GM21786 (cell line): ENCODE data around the gene HMGXB3.
"Not testable (repeated sequence)": the region's sequence is repeated elsewhere in the genome, so short reads cannot be mapped to it uniquely, and the experiment has no call there.

ENCODE experiments used
- ATAC-seq: cut with Tn5 transposase; IDR thresholded peaks from one replicate; pipeline ENCODE4 v1.9.1; 2021; ENCODE audit not compliant: unreplicated experiment

Gene HMGXB3

DNA sequence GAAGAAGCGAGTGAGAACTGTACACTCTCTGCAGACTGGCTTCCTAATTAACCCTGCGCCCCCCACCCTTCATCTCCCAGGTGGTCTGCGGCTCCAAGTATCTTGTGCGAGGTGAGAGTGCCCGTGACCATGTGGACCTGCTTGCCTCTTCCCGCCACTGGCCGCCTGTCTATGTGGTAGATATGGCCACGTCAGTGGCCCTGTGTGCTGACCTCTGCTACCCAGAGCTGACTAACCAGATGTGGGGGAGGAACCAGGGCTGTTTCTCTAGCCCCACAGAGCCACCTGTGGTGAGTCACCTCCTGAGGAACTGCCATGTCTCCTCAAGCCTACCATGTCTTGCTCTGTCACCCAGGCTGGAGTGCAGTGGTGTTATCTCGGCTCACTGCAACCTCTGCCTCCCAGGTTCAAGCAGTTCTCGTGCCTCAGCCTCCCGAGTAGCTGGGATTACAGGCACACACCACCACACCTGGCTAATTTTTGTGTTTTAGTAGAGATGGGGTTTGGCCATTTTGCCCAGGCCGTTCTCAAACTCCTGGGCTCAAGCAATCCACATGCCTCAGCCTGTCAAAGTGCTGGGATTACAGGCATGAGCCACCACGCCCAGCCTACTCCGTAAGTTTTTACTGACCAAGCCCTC lies 49.8 kb downstream of the HMGXB3 start:
- ATAC-seq: not testable (repeated sequence)

DNA sequence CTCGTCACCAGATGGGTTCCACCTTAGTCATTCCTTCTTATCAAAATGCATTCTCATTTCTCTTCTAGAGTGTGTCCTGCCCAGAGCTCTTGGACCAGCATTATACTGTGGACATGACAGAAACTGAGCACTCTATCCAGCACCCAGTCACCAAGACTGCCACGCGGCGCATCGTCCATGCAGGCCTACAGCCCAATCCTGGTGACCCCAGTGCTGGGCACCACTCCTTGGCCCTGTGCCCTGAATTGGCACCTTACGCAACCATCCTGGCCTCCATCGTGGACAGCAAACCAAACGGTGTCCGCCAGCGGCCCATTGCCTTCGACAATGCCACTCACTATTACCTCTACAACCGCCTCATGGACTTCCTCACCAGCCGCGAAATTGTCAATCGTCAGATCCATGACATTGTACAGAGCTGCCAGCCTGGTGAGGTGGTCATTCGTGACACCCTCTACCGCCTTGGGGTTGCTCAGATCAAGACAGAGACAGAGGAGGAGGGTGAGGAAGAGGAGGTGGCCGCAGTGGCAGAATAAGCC lies 51.2 kb downstream of the HMGXB3 start:
- no peak for ATAC-seq

DNA sequence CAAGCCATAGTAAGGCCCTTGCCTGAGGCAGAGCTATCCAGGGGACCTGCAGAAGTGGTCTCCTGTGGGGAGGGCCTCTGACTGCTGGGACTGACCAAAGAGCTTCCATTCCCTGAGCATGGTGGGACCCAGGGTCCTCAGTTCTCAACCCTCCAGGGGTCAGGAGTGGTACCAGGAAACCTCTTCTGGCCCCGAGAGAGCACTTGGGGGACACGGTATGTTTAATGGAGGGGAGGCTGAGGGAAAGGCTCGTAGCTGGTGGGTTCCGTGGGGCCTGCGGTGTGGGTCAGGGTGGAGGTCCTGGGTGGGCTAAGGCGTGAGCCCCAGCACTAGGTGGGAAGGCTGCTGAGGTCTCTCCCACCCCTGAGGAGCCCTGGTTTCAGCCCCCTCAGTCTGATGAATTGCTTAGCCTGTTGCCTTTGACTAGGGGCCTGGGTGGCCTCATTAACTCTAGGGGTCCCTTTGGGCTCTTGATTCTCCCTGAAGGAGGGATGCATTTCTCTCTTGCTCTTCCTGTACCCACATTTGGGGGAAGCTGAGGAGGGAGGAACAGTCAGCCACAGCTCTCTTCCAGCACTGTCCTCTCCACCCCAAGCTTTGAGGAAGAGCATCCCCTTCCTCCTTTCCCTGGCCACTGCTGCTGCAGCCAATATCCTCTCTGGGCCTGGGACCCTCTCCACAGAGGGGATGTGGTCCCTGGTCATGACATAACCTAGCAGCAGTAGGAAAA lies 51.9 kb downstream of the HMGXB3 start:
- ATAC-seq: no peak

DNA sequence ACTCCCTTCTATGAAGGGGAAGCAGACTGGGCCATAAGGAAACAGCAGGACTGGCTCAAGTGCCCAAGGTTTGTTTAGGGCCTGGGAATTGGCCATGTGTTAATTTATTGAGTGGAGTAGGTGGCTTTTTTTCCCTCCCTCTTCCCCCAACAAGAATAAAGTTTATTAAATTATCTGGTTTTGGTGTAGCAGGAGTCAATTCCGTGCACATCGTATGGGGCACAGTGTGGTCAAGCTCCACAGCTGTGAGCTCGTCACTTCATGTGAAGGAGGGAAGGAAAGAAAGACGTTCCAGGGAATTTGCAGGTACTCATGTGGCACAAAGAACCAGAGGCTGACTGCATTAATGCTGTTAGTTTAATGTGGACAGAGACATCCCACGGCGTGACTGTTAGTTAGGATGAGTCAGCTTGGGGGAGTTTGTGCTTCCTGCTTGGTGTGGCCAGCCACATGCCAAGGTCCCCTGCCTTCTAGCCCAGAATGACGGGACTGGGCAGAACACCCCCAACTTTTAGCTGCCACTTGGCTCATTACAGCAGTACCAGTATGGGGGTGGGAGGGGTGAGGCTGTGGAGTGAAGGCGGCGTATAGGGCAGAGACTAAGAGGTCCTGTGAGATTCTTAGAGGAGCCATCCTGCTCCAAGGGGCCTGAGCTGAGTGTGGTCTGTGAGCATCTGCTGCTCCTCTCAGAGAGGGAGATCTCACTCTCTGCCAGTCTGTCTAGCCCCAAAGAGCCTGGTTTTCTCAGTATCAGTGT lies 52.6 kb downstream of the HMGXB3 start:
- no peak for ATAC-seq

DNA sequence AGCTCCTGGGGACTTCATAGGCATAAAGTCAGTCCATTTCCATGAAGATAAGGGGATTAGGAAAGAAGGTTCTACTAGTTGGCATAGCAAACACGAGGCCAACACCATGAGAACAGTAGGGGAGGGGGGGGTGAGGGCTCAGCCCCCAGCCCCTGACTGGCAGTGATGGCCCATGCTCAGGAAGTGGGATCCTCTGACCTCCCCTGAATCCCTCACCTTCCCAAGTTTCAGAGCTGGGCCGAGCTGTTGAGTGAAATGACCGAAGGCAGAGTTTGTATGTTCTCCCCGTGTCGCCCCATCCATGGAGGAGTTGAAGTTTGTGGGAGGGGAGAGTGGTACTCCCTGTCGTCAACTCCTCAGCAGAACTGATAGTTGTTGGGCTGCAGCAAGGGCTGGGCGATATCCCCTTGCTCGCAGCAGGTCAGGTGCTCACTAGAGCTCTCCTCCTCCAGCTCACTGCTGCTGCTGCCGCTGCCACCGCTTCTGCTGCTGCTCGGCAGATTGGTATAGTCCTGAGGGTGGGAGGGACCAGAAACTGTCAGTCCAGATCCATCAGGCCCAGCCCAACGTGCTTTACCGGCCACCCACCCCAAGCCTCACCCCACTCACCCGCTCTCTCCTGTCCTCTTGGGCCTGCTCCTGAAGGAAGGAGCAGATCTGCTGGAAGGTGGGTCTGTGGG lies 53.3 kb downstream of the HMGXB3 start:
- no peak for ATAC-seq

DNA sequence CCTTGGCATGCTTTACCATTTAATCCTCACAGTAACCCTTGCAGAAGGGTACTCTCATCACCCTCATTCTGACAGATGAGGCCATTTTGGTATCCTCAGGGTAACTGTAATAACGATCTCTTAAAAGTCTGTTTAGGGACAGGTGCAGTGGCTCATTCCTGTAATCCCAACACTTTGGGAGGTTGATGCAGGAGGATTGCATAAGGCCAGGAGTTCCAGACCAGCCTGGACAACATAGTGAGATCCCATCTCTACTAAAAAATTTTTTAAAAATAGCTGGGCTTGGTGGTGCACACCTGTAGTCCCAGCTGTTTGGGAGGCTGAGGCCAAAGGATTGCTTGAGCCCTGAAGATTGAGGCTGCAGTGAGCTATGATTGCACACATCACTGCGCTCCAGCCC lies 54.0 kb downstream of the HMGXB3 start:
- ATAC-seq: no peak

DNA sequence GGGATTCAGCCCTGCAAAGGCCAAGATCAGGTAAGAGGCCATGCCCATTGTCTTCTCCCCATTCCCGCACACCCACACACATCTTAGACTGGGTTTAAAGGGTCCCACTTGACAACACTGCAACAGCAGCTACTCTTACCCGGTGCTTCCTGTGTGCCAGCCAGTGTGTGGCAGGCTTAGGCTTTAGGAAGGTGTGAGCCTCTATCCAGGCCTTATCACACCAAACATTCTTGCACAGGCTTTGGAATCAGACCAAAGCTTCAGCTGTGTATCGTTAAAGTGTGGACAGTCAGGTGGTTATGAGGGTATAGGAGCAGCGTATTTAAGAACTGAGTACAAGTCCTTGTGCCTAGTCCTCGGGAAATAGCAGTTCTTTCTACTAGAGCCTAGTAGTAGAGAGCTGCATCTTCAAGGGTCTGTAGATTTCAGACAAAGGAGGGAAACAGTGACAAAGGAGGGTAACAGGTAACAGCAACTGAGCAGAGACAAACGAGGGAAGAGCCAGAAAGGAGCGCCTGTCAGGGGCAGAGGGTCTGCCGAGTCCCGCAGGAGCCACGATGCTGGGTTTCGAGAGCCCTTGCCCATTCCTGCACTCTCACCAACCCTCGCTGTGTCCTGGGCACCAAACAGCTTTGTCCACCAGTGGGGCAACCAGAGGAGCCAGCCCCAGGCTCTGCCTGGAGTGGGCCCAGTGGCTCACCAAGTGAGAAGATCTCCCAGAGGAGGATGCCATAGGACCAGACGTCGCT lies 55.0 kb downstream of the HMGXB3 start:
- ATAC-seq: no peak

DNA sequence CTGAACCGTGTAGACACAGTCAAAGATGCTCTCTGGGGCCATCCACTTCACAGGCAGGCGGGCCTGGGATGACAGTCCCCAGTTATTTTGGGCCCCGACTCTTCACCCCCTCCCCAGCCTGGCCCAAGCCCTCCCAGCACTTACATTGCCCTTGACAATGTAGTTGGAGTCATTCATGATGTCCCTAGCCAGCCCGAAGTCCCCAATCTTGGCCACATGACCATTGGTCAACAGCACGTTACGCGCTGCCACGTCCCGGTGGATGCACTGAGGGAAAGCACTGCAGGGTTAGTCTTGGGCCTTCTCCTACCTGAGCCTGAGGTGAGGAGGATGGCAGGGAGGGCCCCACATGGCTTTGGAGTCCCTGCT lies 55.5 kb downstream of the HMGXB3 start:
- ATAC-seq: no peak

DNA sequence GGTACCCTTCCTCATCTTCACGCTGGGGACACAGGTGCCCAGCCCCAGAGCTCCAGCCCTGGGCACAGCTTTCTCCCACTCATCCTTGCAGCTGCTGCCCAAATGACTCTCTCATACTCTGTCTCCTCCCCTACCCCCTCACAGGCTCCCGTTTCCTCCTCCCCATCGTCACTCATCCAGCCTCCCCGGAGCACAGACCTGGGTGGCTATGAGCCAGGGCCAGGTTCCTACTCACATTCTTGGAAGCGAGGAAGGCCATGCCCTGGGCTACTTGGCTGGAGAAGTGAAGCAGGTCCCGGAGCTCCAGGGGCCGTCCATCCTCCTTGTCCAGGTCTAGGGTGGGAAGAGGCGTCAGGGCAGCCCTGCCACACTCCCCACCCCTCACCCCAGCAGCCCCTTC lies 56.5 kb downstream of the HMGXB3 start:
- no peak for ATAC-seq

DNA sequence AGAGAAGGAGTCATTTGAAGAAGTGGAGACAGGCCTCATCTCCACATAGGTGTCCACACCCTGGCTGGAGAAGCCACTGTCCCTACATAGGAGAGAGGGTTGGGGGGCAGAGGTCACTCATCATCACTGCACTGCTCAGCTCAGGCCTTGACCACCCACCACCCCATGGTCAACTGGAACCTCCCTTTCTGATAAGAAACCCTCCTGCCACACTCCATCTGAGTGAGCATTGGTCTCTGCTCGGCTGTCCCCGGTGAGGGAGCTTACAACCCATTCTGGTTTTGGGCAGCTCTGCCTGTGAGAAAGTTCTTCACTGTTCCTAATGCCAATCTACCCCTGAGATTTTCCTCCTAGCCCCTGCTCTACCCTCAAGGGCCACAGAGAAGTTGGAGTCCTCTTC lies 57.0 kb downstream of the HMGXB3 start:
- no peak for ATAC-seq

DNA sequence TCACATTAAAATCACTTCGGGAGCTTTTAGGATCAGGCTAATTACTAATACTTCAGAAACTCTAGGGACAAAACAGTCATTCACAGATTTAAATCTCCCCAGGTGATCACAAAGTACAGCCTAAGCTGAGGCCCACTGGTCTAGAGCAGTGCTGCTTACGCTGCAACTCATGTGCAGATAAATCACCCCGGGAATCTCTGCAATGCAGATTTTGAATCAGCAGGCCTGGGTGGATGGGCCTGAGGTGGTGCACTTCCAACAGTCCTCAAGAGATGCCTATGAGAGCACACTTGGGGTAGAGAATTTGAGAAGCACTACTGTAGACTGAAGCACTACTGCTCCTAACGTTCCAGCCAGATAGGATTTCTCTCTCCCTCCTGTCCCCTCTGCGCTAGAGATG lies 57.5 kb downstream of the HMGXB3 start:
- ATAC-seq: no peak

DNA sequence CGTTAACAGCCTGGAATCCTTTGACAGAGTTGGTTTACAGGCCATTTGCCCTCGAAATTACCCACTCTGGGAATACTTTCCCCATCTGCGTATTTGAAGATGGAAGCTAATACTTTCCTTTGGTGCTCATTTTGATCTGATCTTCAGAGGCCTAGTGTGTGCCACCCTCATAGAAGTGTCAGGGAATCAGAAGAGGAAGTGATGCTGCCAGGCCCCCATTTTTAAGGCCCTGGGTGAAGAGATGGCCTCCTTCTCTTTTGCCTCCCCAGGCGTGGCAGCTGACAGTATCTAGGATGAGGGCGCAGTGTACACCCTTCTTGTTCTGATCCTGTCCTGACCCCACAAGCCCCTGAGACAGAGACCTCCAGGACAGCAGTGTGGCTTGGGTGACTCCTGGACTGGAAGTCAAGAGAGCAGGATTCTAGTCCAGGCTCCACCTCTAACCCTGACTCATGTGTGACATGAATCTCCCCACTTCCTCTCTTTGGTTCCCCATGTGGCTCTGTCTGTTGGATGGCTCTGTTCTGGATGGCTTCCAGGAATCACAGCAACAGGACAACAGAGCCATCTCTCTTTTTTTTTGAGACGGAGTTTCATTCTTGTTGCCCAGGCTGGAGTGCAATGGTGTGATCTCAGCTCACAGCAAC lies 58.1 kb downstream of the HMGXB3 start:
- no peak for ATAC-seq

DNA sequence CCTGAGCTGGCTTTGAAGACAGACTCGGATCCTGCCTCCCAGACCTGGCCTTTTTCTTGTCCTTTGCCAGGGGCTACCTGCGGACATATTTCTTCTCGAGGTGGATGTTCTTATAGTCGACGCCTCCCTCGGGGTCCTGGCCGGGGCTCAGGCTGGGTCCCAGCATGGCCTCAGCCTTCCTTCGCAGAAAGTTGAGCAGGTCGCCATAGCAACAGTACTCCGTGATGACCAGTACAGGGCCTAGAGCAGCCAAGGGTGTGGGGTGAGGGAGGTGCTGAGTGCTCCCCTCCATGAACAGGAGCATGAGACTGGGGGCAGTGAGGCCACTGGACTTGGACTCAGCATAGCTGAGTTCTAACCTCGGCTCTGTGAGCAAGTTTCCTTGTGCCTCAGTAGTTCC lies 59.1 kb downstream of the HMGXB3 start:
- no peak for ATAC-seq

DNA sequence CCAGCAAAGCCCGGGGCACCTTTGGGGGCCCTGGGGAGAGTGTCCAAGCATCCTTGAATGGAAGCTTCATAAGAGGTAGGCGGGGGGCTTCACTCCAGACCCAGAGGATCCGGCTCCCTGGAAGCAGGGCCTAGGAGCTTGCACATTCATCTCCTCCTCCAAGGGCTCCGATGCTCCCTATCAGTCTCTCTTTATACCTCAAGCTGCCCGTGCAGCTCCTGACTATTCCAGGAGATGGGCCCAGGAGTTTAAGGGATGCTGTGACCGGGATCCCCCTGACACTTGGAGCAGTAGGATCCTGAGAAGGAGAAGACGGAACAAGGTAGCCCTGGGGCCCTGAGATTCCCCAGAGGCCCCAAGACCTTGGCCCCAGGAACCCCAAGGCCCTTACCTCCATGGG lies 59.9 kb downstream of the HMGXB3 start:
- no peak for ATAC-seq

DNA sequence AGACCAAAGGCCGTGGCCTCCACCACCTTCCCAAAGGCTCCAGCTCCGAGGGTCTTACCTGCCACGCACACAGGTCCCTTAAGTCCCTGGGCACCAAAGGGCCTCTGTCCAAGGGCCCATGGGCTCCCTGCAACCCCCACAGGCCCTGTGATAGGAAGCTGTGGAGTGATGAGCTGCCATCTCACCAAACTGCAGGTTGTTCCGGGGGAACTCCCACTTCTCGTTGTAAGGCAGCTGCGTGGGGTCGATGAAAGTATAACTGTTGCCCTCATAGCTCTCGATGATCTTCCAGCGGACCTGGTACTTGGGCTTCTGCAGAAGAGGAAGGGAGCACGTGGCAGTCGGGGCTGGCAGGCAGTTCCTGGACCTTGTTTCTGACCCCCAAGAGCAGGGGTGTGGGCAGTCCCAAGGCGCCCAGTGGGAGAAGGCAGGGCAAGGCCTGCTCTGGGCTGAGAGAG lies 61.0 kb downstream of the HMGXB3 start:
- no peak for ATAC-seq

DNA sequence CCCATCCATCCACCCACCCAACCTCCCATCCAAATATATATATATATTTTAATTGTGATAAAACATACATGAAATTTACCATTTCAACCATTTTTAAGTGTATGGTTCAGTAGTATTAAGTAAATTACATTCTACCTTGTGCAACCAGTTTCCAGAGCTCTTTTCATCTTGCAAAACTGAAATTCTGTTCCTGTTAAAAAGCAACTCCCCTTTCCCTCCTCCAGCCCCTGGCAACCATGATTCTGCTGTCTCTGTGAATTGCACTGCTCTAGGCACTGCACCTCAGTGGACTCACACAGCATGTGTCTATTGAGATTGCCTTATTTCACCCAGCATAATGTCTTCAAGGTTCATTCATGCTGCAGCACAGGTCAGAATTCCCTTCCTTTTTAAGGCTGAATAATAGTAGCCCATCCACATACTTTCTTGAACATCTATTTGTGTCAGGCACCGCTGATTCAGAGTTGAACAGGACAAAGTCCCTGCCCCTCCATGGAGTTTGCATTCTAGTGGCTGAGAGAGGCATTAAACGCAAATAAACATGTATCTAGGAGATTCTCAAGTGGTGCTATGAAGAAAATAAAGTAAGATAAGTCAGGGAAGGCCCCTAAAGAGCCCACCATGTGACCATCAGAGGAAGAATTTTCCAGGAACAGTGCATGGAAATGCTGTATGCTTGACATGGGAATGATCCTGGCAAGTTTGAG lies 61.8 kb downstream of the HMGXB3 start:
- ATAC-seq: no peak

DNA sequence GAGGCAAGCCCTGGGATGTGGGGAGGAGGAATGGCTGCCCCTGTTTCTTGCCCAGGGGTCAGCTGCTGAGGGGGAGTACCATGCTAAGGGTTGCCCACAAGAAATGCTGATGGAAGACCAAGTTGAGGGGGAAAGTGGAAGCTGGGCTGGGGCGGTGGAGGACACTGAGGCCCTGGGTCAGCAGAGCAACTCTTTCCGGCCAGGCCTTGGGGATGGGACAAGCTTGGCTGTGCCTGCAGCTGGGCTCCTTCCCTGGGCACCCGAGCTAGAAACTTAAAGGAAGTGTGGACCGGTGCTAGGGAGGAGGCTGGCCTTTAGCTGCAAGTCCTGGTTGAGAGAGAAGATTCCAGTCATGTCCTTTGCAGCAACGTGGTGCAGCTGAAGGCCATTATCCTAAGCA lies 63.1 kb downstream of the HMGXB3 start:
- ATAC-seq: no peak

DNA sequence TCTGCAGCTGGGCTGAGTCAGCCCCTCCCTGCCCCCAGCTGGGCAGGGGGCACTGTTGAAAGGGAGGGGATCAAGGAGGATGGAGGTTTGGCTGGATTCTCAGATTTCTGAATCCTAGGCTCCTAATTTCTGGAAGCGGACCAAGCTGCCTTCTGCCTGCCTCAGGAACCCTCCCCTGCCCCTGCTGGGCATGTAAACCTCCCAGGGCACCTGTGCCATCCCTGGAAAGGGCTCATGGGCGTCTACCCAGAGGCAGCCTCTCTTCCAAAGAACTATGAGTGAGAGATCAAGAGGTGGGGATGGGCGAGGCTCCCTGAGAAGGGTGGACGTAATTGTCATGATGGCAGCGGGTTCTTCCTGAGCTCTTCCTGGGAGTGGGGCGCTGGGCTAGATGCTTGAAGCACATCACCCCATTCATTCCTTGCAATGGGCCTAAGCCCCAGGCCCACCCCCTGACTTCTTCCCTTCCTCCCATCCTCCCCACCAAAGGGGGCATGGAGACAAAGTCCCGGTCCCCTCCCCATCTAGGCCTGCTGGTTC lies 64.2 kb downstream of the HMGXB3 start:
- no peak for ATAC-seq

DNA sequence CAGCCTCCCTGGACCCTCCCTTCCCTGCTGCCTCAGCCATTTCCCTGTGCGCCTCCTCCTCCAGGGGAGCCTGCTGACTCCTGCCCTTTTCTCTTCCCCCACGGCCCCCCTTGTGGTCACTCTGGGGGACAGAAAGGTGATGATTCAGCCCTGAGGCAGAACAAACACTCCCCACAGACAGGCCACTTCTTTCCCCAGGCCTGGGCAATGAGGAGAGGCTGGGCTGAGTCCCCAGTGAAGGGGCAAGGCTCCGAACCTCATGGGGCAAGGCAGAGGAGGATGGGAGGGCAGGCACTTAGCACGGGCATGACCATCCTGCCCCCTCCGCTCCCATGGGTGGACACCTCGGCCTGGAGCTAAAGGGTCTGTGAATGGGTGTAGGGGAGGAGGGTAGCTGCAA lies 64.8 kb downstream of the HMGXB3 start:
- no peak for ATAC-seq
